GM06990 (cell line): ENCODE results near the gene CYB561A3.

Source experiments
- DNase-seq: peaks from one replicate; pipeline ENCODE4 v3.0.0-alpha.2; 2011; ENCODE audit not compliant: insufficient read length; ENCODE audit errors: extremely low read depth
- H3K27me3 ChIP-seq: replicated peaks from 2 replicates; pipeline ENCODE4 v1.6.0; 2011; ENCODE audit warnings: low read length; ENCODE audit not compliant: control insufficient read depth, insufficient read depth
- H3K36me3 ChIP-seq: 2 replicates; pipeline ENCODE4 v1.5.1; 2011; ENCODE audit warnings: low read length; ENCODE audit not compliant: control insufficient read depth, insufficient read depth
- H3K4me3 ChIP-seq: replicated peaks from 2 replicates; pipeline ENCODE4 v1.5.1; 2011; ENCODE audit warnings: low read depth, mild to moderate bottlenecking, control low read depth, low read length
- TF ChIP-seq, protein P1 (sequence below): IDR thresholded peaks from 2 replicates; pipeline ENCODE4 v1.5.1; 2011; ENCODE audit warnings: low read length, control low read depth, mild to moderate bottlenecking, inconsistent platforms; ENCODE audit not compliant: insufficient read depth, poor library complexity, severe bottlenecking

The CYB561A3 gene, protein sequence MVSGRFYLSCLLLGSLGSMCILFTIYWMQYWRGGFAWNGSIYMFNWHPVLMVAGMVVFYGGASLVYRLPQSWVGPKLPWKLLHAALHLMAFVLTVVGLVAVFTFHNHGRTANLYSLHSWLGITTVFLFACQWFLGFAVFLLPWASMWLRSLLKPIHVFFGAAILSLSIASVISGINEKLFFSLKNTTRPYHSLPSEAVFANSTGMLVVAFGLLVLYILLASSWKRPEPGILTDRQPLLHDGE

DNA sequence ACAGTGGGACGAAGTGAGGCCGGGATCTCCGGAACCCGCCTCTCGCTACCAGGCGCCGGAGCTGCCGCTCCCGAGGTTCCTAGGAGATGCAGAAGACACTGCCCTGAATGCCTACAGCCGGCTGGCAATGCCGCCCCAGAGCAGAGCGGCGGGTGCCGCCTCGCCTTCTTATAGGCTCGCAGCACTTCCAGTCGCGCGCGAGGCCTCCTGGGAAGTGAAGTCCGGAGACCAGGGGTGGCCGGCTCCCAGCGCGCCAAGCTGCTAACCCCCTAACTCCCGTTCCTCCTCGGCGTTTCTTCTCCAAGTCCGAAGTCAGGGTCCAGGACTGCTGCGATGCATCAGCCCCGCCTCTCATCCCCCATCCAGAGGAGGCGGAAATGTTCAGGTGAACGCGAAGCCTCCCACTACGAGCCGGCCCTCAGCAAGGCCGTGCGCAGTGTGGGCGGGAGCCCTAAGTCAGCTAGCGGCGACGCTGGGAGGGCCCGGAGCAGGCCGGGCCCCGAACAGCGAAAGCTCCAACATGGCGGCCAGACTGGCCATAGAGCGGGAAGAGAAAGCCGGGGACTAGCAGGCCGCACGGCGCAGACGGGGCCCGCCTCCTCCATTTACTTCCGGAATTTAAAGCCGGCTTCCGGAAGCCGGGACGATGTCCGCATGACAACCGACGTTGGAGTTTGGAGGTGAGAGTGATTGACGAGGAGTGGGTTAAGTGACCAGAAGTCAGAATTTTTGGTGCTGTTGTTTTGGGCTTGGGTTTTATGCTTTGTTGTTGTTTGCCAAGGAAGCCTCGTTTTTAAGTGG is at the start of gene CYB561A3, which contains the start of gene TMEM138:
CYB561A3 (minus strand) TSS at position 142 of the 801 bp plus-strand sequence. CDS start 5,169 bp downstream, outside the sequence.
TMEM138 (plus strand) TSS at position 634 of the 801 bp plus-strand sequence. CDS start 2,017 bp downstream, outside the sequence.
- Histone ChIP-seq H3K27me3 (no peaks in the 10 kb centered on the region), H3K36me3 (peaks cover 12% of the 10 kb centered on the region), H3K4me3 (peak within 1 kb of the TSS; percentile 77)
- DNase-seq = peak; percentile 98
- TF ChIP-seq, protein P1, sequence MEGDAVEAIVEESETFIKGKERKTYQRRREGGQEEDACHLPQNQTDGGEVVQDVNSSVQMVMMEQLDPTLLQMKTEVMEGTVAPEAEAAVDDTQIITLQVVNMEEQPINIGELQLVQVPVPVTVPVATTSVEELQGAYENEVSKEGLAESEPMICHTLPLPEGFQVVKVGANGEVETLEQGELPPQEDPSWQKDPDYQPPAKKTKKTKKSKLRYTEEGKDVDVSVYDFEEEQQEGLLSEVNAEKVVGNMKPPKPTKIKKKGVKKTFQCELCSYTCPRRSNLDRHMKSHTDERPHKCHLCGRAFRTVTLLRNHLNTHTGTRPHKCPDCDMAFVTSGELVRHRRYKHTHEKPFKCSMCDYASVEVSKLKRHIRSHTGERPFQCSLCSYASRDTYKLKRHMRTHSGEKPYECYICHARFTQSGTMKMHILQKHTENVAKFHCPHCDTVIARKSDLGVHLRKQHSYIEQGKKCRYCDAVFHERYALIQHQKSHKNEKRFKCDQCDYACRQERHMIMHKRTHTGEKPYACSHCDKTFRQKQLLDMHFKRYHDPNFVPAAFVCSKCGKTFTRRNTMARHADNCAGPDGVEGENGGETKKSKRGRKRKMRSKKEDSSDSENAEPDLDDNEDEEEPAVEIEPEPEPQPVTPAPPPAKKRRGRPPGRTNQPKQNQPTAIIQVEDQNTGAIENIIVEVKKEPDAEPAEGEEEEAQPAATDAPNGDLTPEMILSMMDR = no peak

- H3K4me3 ChIP-seq = no peak overlapping the region
- no peak for DNase-seq
- TF ChIP-seq, protein P1 = no peak
- peaks cover 39% of the 10 kb centered on the region for H3K36me3 ChIP-seq
- H3K27me3 ChIP-seq = no peaks in the 10 kb centered on the region
Observed at GRCh38 chr11:61406991-61407728, 45.5 kb upstream of the CYB561A3 start.

- Histone ChIP-seq H3K4me3 (no peak overlapping the region), H3K27me3 (no peaks in the 10 kb centered on the region), H3K36me3 (peaks cover 36% of the 10 kb centered on the region)
- no peak for DNase-seq
- TF ChIP-seq, protein P1 = no peak
Observed at GRCh38 chr11:61406067-61406466, 44.4 kb upstream of the CYB561A3 start.

DNA sequence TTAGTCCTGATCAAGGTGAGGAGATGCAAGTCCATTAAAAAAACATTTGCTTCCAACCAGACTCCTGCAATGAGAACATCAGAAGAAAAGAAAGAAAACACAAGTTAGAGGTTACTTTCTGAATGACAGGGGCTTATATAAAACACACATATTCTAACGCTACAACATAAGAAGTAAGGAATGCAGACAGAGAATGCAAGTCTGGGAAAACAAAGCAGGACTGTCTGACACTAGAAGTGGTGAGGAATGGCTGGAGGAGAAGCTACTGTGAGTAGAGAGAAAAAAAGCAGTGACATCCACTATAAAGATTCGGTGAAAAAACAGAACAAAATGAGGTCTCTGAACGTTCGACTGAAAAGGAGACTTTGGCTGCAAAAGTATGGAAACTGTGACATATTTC is 43.0 kb upstream of the CYB561A3 start:
- no peaks in the 10 kb centered on the region for H3K27me3 ChIP-seq
- H3K36me3 ChIP-seq = peaks cover 36% of the 10 kb centered on the region

GRCh38 chr11:61404103-61404502 is 42.4 kb upstream of the CYB561A3 start:
- Histone ChIP-seq H3K4me3 (no peak overlapping the region), H3K27me3 (no peaks in the 10 kb centered on the region), H3K36me3 (peaks cover 36% of the 10 kb centered on the region)
- no peak for DNase-seq
- TF ChIP-seq, protein P1 = no peak

More for the DNA sequence above, 43.0 kb upstream of the CYB561A3 start:
- no peak for DNase-seq
- no peak overlapping the region for H3K4me3 ChIP-seq
- TF ChIP-seq, protein P1 = no peak
